ENCODE data around the gene ZNF804A.

ZNF804A gene

DNA sequence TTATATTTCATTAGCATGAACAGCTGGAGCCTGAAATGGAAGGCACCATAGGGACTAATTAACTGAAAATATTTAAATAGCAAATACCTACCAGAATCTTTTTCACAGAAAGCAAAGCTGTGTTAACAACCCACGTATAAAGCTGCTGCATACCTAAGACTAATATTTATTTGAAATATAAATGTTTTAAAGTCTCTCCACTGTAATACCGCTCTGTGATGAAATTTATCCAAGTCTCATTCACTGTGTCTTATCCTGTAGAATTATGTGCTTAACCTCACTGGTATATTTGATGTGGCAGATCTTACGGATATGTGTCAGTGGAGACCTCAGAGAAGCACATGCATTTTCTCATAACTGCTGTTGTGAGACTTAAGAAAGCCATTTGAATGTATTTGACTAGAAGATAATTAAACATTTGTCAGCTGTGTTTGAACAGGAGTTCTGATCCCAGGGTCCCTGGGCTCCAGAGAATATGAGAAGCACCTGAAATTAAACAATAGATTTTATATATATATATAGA lies 373.3 kb downstream of the ZNF804A start:
- no peak for DNase-seq
